Activated CD8-positive, alpha-beta T cell treated with anti-CD3 and anti-CD28 coated beads for 36 hours (primary cell): ENCODE results near the gene ANKRD55. TPM values are rescaled to one million over a fixed set of nuclear protein-coding genes. Genes with fewer than 3 reads are reported as not detected.
"Not testable (repeated sequence)": the region's sequence is repeated elsewhere in the genome, so short reads cannot be mapped to it uniquely, and the experiment has no call there.

Experiments
- ATAC-seq: fragments of 200-7000 bp; cut with Tn5 transposase; one replicate; pipeline ENCODE4 v1.10.0; 2021; ENCODE audit warnings: mild to moderate bottlenecking, moderate library complexity
- CTCF ChIA-PET: fragments of 350-600 bp; sonication (Branson Sonifier 250); formaldehyde crosslinking; loops from one replicate; lab custom pipeline; 2021; ENCODE audit warnings: antibody characterized with exemption; lab: Charles Lee
- POLR2A ChIA-PET: fragments of 350-600 bp; sonication (Branson Sonifier 250); formaldehyde crosslinking; loops from one replicate; lab custom pipeline; 2021; ENCODE audit warnings: antibody characterized with exemption; lab: Charles Lee
- DNase-seq: peaks from one replicate; pipeline ENCODE4 v3.0.0-alpha.2; 2020
- H3K27ac Mint-ChIP-seq: one replicate; pipeline ENCODE4 v1.8.0; 2021; ENCODE audit warnings: mild to moderate bottlenecking, mixed read lengths
- H3K27me3 Mint-ChIP-seq: one replicate; pipeline ENCODE4 v1.8.0; 2021; ENCODE audit warnings: mixed read lengths
- H3K36me3 Mint-ChIP-seq: one replicate; pipeline ENCODE4 v1.8.0; 2021; ENCODE audit warnings: low read depth, mixed read lengths
- H3K4me1 Mint-ChIP-seq: one replicate; pipeline ENCODE4 v1.8.0; 2021; ENCODE audit warnings: low read depth, mixed read lengths
- H3K4me3 Mint-ChIP-seq: one replicate; pipeline ENCODE4 v1.8.0; 2021; ENCODE audit warnings: mild to moderate bottlenecking, moderate library complexity, mixed read lengths
- H3K9me3 Mint-ChIP-seq: one replicate; pipeline ENCODE4 v1.8.0; 2021; ENCODE audit warnings: mixed read lengths
- intact Hi-C: fragments of 100-400 bp; cut with micrococcal nuclease; formaldehyde crosslinking; loops from one replicate; pipeline ENCODE4 v1.10.0; 2022
- total RNA-seq, 2 experiments: library from RNA; stranded (reverse); gene quantifications; one replicate each; pipeline ENCODE4 v1.2.3, GENCODE V29; 2021
- TF ChIP-seq, protein P1 (sequence below): fragments of 200-600 bp; IDR thresholded peaks from one replicate; pipeline ENCODE4 v1.8.0; 2022; ENCODE audit warnings: antibody characterized with exemption, mild to moderate bottlenecking

ANKRD55 gene
- total RNA-seq, 2 experiments from 2014 or later, result not detected

DNA sequence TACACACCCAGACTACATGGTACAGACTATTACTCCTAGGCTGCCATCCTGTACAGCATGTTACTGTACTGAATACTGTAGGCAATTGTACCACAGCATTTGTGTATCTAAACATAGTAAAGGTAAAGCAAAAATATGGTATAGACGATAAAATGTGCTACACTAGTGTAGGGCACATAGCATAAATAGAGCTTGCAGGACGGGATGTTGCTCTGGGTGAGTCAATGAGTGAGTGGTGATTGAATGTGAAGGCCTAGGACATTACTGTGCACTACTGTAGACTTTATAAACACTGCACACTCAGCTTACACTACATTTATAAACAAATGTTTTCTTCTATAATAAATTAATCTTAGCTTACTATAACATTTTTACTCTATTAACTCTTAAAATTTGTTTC is 25.6 kb downstream of the ANKRD55 start:
- POLR2A ChIA-PET, result no interaction called here
- no peak for DNase-seq
- intact Hi-C loops, result no loop called here
- H3K4me1 Mint-ChIP-seq, result no peaks in the 10 kb centered on the region
- H3K27ac Mint-ChIP-seq, result no peak overlapping the region
- H3K36me3 Mint-ChIP-seq, result no peaks in the 10 kb centered on the region
- H3K9me3 Mint-ChIP-seq, result no peaks in the 10 kb centered on the region
- ATAC-seq, result no peak
- CTCF ChIA-PET, result interaction anchor here (1.2 kb wide), 1 partner anchor 272 kb away, joined by 3 read pairs; no protein-coding TSS in a partner anchor
- no peaks in the 10 kb centered on the region for H3K27me3 Mint-ChIP-seq
- TF ChIP-seq, protein P1, sequence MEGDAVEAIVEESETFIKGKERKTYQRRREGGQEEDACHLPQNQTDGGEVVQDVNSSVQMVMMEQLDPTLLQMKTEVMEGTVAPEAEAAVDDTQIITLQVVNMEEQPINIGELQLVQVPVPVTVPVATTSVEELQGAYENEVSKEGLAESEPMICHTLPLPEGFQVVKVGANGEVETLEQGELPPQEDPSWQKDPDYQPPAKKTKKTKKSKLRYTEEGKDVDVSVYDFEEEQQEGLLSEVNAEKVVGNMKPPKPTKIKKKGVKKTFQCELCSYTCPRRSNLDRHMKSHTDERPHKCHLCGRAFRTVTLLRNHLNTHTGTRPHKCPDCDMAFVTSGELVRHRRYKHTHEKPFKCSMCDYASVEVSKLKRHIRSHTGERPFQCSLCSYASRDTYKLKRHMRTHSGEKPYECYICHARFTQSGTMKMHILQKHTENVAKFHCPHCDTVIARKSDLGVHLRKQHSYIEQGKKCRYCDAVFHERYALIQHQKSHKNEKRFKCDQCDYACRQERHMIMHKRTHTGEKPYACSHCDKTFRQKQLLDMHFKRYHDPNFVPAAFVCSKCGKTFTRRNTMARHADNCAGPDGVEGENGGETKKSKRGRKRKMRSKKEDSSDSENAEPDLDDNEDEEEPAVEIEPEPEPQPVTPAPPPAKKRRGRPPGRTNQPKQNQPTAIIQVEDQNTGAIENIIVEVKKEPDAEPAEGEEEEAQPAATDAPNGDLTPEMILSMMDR, result no peak
- H3K4me3 Mint-ChIP-seq, result no peak overlapping the region

DNA sequence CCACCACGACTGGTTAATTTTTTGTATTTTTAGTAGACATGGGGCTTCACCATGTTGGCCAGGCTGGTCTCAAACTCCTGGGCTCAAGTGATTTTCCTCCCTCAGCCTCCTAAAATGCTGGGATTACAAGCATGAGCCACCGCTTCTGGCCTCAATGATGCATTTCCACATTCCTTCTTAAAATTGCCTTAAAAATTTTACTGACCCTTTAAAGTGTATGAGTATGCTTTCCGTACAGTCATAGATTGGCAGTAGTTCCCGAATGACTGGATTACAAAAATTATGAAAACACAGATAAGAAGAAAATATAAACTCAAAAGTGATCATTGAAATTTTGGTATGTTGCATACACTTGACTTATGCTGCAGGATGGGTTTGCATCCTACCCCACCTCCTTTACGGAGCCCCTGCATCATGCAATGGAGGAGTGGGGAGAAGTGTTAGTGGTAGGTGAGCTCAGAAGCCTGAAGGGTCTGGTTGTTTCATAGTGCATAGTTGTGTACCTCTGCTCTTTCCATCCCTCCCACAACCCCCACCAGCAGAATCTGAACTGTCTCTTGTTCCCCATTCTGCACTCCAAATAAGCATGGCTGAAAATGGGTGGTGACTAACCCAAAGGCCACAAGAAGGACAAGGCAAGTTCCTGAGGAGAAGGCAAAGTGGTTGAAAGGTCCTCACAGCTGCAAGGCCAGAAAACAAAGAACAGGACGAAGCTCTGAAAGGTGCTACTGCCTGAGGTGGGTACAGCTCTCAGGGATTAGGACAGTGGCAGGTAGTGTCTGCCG is 26.8 kb downstream of the ANKRD55 start:
- Mint-ChIP-seq H3K4me1 (peaks cover 2% of the 10 kb centered on the region), H3K4me3 (no peak overlapping the region), H3K9me3 (no peaks in the 10 kb centered on the region), H3K27ac (no peak overlapping the region), H3K27me3 (no peaks in the 10 kb centered on the region), H3K36me3 (no peaks in the 10 kb centered on the region)
- intact Hi-C loops, result no loop called here
- TF ChIP-seq, protein P1, result no peak
- POLR2A ChIA-PET, result interaction anchor here (0.5 kb wide), 1 partner anchor 898 kb away, joined by 4 read pairs; the partner anchor contains the start of gene MTREX
- DNase-seq (no peak), ATAC-seq (no peak)
- CTCF ChIA-PET, result no interaction called here

DNA sequence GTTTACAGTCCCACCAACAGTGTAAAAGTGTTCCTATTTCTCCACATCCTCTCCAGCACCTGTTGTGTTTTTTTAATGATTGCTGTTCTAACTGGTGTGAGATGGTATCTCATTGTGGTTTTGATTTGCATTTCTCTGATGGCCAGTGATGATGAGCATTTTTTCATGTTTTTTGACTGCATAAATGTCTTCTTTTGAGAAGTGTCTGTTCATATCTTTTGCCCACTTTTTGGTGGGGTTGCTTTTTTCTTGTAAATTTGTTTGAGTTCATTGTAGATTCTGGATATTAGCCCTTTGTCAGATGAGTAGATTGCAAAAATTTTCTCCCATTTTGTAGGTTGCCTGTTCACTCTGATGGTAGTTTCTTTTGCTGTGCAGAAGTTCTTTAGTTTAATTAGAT is 29.2 kb downstream of the ANKRD55 start:
- H3K36me3 Mint-ChIP-seq, intact Hi-C loops, H3K27me3 Mint-ChIP-seq, H3K9me3 Mint-ChIP-seq, H3K27ac Mint-ChIP-seq, H3K4me3 Mint-ChIP-seq, POLR2A ChIA-PET, ATAC-seq, DNase-seq: not testable (repeated sequence)
- CTCF ChIA-PET, result interaction anchor here (0.6 kb wide), 1 partner anchor 269 kb away, joined by 4 read pairs; no protein-coding TSS in a partner anchor
- H3K4me1 Mint-ChIP-seq, result peaks cover 11% of the 10 kb centered on the region

DNA sequence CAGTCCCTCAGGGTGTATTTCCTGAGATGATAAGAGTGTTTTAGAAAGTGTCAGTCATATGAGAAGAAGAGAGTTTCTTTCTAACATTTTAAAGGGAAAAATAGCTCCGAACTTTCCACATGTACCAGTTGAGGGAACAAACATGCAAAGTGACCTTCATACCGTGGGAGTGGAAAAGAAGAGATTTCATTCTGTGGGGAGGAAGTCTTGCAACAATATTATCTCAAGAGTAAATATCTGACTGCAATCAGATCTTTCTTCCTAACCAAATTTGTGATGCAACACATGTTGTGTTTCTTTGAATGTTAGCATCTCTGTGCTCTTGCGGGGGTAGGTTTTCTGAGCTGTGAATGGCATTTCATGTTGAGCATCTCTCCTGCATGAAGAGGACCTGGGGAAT is 30.6 kb downstream of the ANKRD55 start:
- intact Hi-C loops, result no loop called here

DNA sequence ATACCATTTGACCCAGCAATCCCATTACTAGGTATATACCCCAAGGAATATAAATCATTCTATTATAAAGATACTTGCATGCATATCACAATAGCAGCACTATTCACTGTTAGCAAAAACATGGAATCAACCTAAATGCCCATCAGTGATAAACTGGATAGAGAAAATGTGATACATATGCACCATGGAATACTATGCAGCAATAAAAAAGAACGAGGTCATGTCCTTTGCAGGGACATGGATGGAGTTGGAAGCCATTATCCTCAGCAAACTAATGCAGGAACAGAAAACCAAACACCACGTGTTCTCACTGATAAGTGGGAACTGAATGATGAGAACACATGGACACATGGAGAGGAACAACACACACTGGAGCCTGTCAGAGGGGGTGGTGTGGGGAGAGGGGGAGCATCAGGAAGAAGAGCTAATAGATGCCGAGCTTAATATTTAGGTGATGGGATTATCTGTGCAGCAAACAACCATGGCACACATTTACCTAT is 31.3 kb downstream of the ANKRD55 start:
- ATAC-seq, H3K4me3 Mint-ChIP-seq, H3K9me3 Mint-ChIP-seq, H3K27me3 Mint-ChIP-seq, H3K36me3 Mint-ChIP-seq, DNase-seq, H3K27ac Mint-ChIP-seq: not testable (repeated sequence)
- POLR2A ChIA-PET, result interaction anchor here (1.0 to 1.2 kb wide), 2 partner anchors 207 to 267 kb away, joined by 3 read pairs; partner anchors contain the start of gene IL6ST
- intact Hi-C loops, result loop anchor here (2.0 kb wide), 2 partner anchors 223 to 267 kb away; no protein-coding TSS in a partner anchor
- peaks cover 11% of the 10 kb centered on the region for H3K4me1 Mint-ChIP-seq
- CTCF ChIA-PET, result interaction anchor here (0.6 to 5.4 kb wide), 30 partner anchors 8 to 269 kb away, joined by 3 to 106 read pairs (median 4); no protein-coding TSS in a partner anchor

More for the DNA sequence above, 30.6 kb downstream of the ANKRD55 start:
- no peaks in the 10 kb centered on the region for H3K27me3 Mint-ChIP-seq
- no peak overlapping the region for H3K27ac Mint-ChIP-seq
- no peak for ATAC-seq
- H3K4me3 Mint-ChIP-seq, result no peak overlapping the region
- DNase-seq, result no peak
- H3K9me3 Mint-ChIP-seq, result no peaks in the 10 kb centered on the region
- peaks cover 11% of the 10 kb centered on the region for H3K4me1 Mint-ChIP-seq
- H3K36me3 Mint-ChIP-seq, result no peaks in the 10 kb centered on the region
- TF ChIP-seq, protein P1, result no peak
- ChIA-PET CTCF (interaction anchor here (2.5 to 5.4 kb wide), 2 partner anchors 217 to 266 kb away, joined by 18 to 106 read pairs; no protein-coding TSS in a partner anchor), POLR2A (no interaction called here)
